HK-2 (cell line): ENCODE data around the gene HRAS.
A peak's percentile ranks its signal among the peaks of the same experiment; 100 is the strongest.

Source experiments
- DNase-seq: peaks from one replicate; pipeline ENCODE4 v3.0.0-alpha.2; 2018; ENCODE audit not compliant: unreplicated experiment

The HRAS gene

GRCh38 chr11:507727-508515, 27.5 kb downstream of the HRAS start:
- DNase-seq = no peak

GRCh38 chr11:506995-507726, 28.2 kb downstream of the HRAS start, which contains the start of gene RNH1:
RNH1 (minus strand) TSS chr11:507242; CDS start chr11:502162, 5,080 bp downstream.
- DNase-seq = peak; percentile 98

- peak; percentile 90 for DNase-seq
Measured at GRCh38 chr11:506238-506994, 29.0 kb downstream of the HRAS start.

GRCh38 chr11:504994-505344, 30.4 kb downstream of the HRAS start:
- no peak for DNase-seq

- DNase-seq = no peak
Measured at GRCh38 chr11:504053-504993, 31.1 kb downstream of the HRAS start.

GRCh38 chr11:503179-503981, 32.0 kb downstream of the HRAS start:
- no peak for DNase-seq

- DNase-seq = no peak
Measured at GRCh38 chr11:502288-503178, 32.8 kb downstream of the HRAS start.

GRCh38 chr11:501683-502287, 33.6 kb downstream of the HRAS start:
- DNase-seq = no peak

GRCh38 chr11:501001-501682, 34.2 kb downstream of the HRAS start:
- DNase-seq = no peak

- DNase-seq = no peak
Measured at GRCh38 chr11:499201-500076, 35.9 kb downstream of the HRAS start.

- DNase-seq = no peak
Measured at GRCh38 chr11:498297-499181, 36.8 kb downstream of the HRAS start.

- no peak for DNase-seq
Measured at GRCh38 chr11:497565-498296, 37.6 kb downstream of the HRAS start.

GRCh38 chr11:496834-497564, 38.4 kb downstream of the HRAS start:
- DNase-seq = no peak

GRCh38 chr11:495537-495931, 39.8 kb downstream of the HRAS start:
- DNase-seq = no peak
